ENCODE data around the gene LORICRIN.

GRCh38 chr1:153231785-153232184 lies 27.7 kb upstream of the LORICRIN start:
- TF ChIP-seq TP53 (CRISPR knock-in tag; IDR thresholded peaks at IDR 0.05) = no peak
- TF ChIP-seq CTCF (IDR thresholded peaks at IDR 0.05) = no peak
- TF ChIP-seq FOSL2 (IDR thresholded peaks at IDR 0.05) = no peak
- TF ChIP-seq FOSL2 (CRISPR knock-in tag; IDR thresholded peaks at IDR 0.05) = no peak

Measured in A549 (cell line).